K562 (cell line): ENCODE data around the gene DIS3L. TPM values are rescaled to one million over a fixed set of nuclear protein-coding genes. Genes with fewer than 3 reads are reported as not detected.
A peak's percentile ranks its signal among the peaks of the same experiment; 100 is the strongest.

Experiments used
- BRD4 ChIP-seq: fragments of 200-600 bp; sonication (generic); IDR thresholded peaks from 2 replicates; pipeline ENCODE4 v1.6.1; 2017; ENCODE audit warnings: inconsistent platforms
- CBFA2T3 ChIP-seq: fragments of 450-650 bp; IDR thresholded peaks from 2 replicates; pipeline ENCODE4 v1.6.1; 2017
- CBX8 ChIP-seq: fragments of 200-600 bp; sonication (generic); IDR thresholded peaks from 2 replicates; pipeline ENCODE4 v1.6.1; 2012; ENCODE audit warnings: borderline replicate concordance, mixed run types, low read depth, mild to moderate bottlenecking, moderate library complexity, mixed read lengths, low read length, control low read depth, inconsistent platforms; ENCODE audit not compliant: poor library complexity, severe bottlenecking; ENCODE audit errors: extremely low read depth
- ETV6 ChIP-seq, 3 experiments: fragments of 150-350 bp in 1 of 3; sonication (generic) in 1 of 3; formaldehyde crosslinking in 1 of 3; IDR thresholded peaks; 2 replicates each; pipeline versions ENCODE4 v1.6.1 to v1.8.0; 2014 to 2022; ENCODE audit warnings: borderline replicate concordance in 2 of 3, low read depth in 2 of 3, antibody characterized with exemption in 1 of 3, low read length in 1 of 3, mild to moderate bottlenecking in 1 of 3, missing genetic modification reagents in 1 of 3
- HNRNPUL1 ChIP-seq: fragments of 200-400 bp; formaldehyde crosslinking; IDR thresholded peaks from 2 replicates; pipeline ENCODE4 v1.6.1; 2017; ENCODE audit warnings: low read length
- ILK ChIP-seq: fragments of 450-650 bp; IDR thresholded peaks from 2 replicates; pipeline ENCODE4 v1.6.1; 2016; ENCODE audit warnings: missing genetic modification characterization, low read depth, mild to moderate bottlenecking, missing compliant biosample characterization, moderate library complexity, borderline replicate concordance
- KHSRP ChIP-seq: fragments of 450-650 bp; IDR thresholded peaks from 2 replicates; pipeline ENCODE4 v1.6.1; 2017
- MCM3 ChIP-seq: fragments of 450-650 bp; IDR thresholded peaks from 2 replicates; pipeline ENCODE4 v1.6.1; 2016
- NELFE ChIP-seq: IDR thresholded peaks from 2 replicates; pipeline ENCODE4 v1.6.1; 2011; ENCODE audit warnings: mild to moderate bottlenecking; ENCODE audit not compliant: insufficient read depth, insufficient read length
- RCOR1 ChIP-seq, 2 experiments: IDR thresholded peaks; 2 replicates each; pipeline ENCODE4 v1.6.1; 2012; ENCODE audit warnings: low read depth in 2 of 2, low read length in 2 of 2, borderline replicate concordance in 1 of 2, improper control_type of control experiment in 1 of 2
- RUNX1 ChIP-seq: sonication (generic); IDR thresholded peaks from 2 replicates; pipeline ENCODE4 v1.6.1; 2016; ENCODE audit warnings: antibody characterized with exemption, low read depth
- SMAD1 ChIP-seq: fragments of 150-350 bp; IDR thresholded peaks from 2 replicates; pipeline ENCODE4 v1.6.1; 2014; ENCODE audit warnings: low read length, low read depth; ENCODE audit not compliant: partially characterized antibody
- SRSF1 ChIP-seq: fragments of 200-400 bp; formaldehyde crosslinking; IDR thresholded peaks from 2 replicates; pipeline ENCODE4 v1.6.1; 2017; ENCODE audit warnings: mild to moderate bottlenecking, low read depth, low read length, moderate library complexity
- SRSF3 ChIP-seq: fragments of 200-400 bp; formaldehyde crosslinking; IDR thresholded peaks from 2 replicates; pipeline ENCODE4 v1.6.1; 2016; ENCODE audit warnings: mild to moderate bottlenecking, low read length, moderate library complexity; ENCODE audit not compliant: insufficient read depth
- STAT6 ChIP-seq: sonication (generic); formaldehyde crosslinking; IDR thresholded peaks from 2 replicates; pipeline ENCODE4 v1.8.1; 2023; ENCODE audit warnings: mild to moderate bottlenecking, missing genetic modification reagents
- TAF7 ChIP-seq: fragments of 450-650 bp; IDR thresholded peaks from 2 replicates; pipeline ENCODE4 v1.6.1; 2016; ENCODE audit warnings: missing genetic modification characterization, missing compliant biosample characterization
- U2AF1 ChIP-seq: fragments of 200-400 bp; formaldehyde crosslinking; optimal IDR thresholded peaks from 2 replicates; pipeline ENCODE3; 2017; ENCODE audit warnings: mild to moderate bottlenecking, low read depth, low read length, moderate library complexity
- ZFP36 ChIP-seq: fragments of 150-350 bp; IDR thresholded peaks from 2 replicates; pipeline ENCODE4 v1.6.1; 2018; ENCODE audit warnings: low read length, low read depth; ENCODE audit not compliant: partially characterized antibody
- ZNF133 ChIP-seq: fragments of 250-450 bp; sonication (Bioruptor Pico); IDR thresholded peaks from 2 replicates; pipeline ENCODE4 v1.4.0; 2020; ENCODE audit warnings: mild to moderate bottlenecking
- ZNF282 ChIP-seq: sonication (generic); formaldehyde crosslinking; IDR thresholded peaks from 2 replicates; pipeline ENCODE4 v1.8.1; 2023; ENCODE audit warnings: missing genetic modification reagents
- ZNF586 ChIP-seq: fragments of 450-650 bp; formaldehyde crosslinking; conservative IDR thresholded peaks from 2 replicates; pipeline ENCODE4 v1.4.0; 2020; ENCODE audit warnings: mild to moderate bottlenecking, moderate library complexity
- polyA plus RNA-seq, 8 experiments: library from polyadenylated mRNA; depleted of rRNA in 4 of 8; stranded (reverse) in 5 of 8; unstranded in 3 of 8; fragments of >200 nt; fragmentation: Nextera tagmentation in 2 of 8; fragmentation: Illumina TruSeq in 1 of 8; extraction: Ambion mirVana in 2 of 8; extraction: Trizol in 1 of 8; gene quantifications; 2 replicates each; pipeline versions ENCODE4 v1.2.1 to v1.2.3, GENCODE V29; 2011 to 2014; ENCODE audit warnings: inconsistent platforms in 1 of 8, missing spikeins in 1 of 8
- total RNA-seq, 7 experiments: library from RNA; depleted of rRNA in 6 of 7; stranded (reverse); fragments of >200 nt in 6 of 7; fragmentation: Illumina TruSeq in 2 of 7; extraction: Trizol in 2 of 7; gene quantifications; 2 replicates each; pipeline versions ENCODE4 v1.2.1 to v1.2.3, GENCODE V29; 2011 to 2021; ENCODE audit warnings: low replicate concordance in 1 of 7
- TF ChIP-seq, protein P1 (sequence below): sonication (generic); formaldehyde crosslinking; IDR thresholded peaks from 2 replicates; pipeline ENCODE4 v1.8.1; 2023; ENCODE audit warnings: mild to moderate bottlenecking, missing genetic modification reagents, moderate library complexity

Gene DIS3L
- total and polyA plus RNA-seq, 9 of the 15 experiments (the other 6 are each of a cell fraction or from before 2014, with no cell fraction given), result 5.9 to 34.6 (median 16.9) TPM

DNA sequence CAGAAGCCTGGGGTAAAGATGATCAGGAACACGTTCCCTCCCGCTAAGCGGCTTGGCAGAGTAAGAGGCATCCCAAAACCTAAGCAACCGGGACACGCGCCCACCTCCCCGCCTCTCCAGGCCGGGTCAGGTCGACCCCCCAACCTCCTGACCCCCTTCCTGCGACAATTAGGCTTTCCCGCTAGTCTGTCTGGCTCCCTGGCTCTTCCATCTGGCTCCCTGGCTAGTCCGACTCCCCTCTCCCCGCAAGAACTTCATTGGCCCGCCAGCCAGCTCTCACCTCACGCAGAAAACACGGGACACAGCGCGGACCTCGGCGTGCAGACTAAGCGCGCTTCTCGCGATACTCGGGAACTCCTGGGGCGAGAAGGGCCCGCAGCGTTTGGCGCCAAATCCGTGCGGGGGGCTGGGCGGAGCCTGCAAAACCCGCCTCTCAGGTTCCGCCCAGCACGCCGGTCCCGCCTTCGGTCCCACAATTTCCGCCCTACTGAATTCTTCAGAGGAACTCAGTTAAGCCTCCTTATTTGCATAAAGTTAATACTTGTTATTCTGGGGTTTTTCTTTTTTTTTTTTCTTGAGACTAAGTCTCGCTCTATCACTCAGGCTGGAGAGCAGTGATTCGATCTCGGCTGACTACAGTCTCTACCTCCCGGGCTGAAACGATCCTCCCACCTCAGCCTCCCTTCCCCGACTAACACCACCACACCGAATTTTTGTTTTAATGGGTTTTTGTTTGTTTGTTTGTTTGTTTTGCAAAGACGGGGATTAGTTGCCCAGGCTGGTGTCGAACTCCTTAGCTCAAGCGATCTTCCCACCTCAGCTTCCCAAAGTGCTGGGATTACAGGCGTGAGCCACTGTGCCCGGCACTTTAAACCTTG lies 63.2 kb downstream of the DIS3L start, which contains the start of gene TIPIN (continued):
- TF ChIP-seq, protein P1, sequence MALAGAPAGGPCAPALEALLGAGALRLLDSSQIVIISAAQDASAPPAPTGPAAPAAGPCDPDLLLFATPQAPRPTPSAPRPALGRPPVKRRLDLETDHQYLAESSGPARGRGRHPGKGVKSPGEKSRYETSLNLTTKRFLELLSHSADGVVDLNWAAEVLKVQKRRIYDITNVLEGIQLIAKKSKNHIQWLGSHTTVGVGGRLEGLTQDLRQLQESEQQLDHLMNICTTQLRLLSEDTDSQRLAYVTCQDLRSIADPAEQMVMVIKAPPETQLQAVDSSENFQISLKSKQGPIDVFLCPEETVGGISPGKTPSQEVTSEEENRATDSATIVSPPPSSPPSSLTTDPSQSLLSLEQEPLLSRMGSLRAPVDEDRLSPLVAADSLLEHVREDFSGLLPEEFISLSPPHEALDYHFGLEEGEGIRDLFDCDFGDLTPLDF, result peak; percentile 99
- TF ChIP-seq HNRNPUL1 (no peak), TAF7 (tag) (peak; percentile 79; the same call in 1 of the 2 replicates), U2AF1 (no peak), RUNX1 (no peak), ZFP36 (no peak), CBFA2T3 (no peak), SMAD1 (no peak), ETV6 (IDR thresholded peaks at IDR 0.05; ENCODE audit: borderline replicate concordance in 1 of 2, low read depth in 2 of 2, low read length in 1 of 2) (no peak), ETV6 (CRISPR knock-in tag; IDR thresholded peaks at IDR 0.05; ENCODE audit: borderline replicate concordance) (no peak), SRSF1 (no peak), ZNF586 (CRISPR knock-in tag) (no peak), BRD4 (no peak), MCM3 (no peak), ZNF133 (CRISPR knock-in tag) (no peak), KHSRP (no peak), CBX8 (no peak), RCOR1 (IDR thresholded peaks at IDR 0.05; ENCODE audit: borderline replicate concordance in 1 of 2, low read depth in 2 of 2, low read length in 2 of 2) (peak in 1 of 2 experiments; percentile 60; a peak in 1 of 4 replicates), SRSF3 (no peak), ZNF282 (CRISPR knock-in tag) (no peak), NELFE (no peak), STAT6 (no peak), ILK (tag) (no peak)
